Ureter (tissue), 1 donor: ENCODE data around the gene FUT8. TPM values are rescaled to one million over a fixed set of nuclear protein-coding genes. Genes with fewer than 3 reads are reported as not detected.
"Not testable (repeated sequence)": the region's sequence is repeated elsewhere in the genome, so short reads cannot be mapped to it uniquely, and the experiment has no call there.

ENCODE experiments used
- DNase-seq: peaks from one replicate; pipeline ENCODE4 v3.0.0-alpha.2; 2020; ENCODE audit warnings: low spot score
- total RNA-seq: library from RNA; stranded (reverse); gene quantifications from one replicate; pipeline ENCODE4 v1.2.4, GENCODE V29; 2023
- donor health status: DM: yes; HTN: yes; CAD: no.

FUT8 gene
- total RNA-seq, 1 donor from 2014 or later = 38.0 TPM

DNA sequence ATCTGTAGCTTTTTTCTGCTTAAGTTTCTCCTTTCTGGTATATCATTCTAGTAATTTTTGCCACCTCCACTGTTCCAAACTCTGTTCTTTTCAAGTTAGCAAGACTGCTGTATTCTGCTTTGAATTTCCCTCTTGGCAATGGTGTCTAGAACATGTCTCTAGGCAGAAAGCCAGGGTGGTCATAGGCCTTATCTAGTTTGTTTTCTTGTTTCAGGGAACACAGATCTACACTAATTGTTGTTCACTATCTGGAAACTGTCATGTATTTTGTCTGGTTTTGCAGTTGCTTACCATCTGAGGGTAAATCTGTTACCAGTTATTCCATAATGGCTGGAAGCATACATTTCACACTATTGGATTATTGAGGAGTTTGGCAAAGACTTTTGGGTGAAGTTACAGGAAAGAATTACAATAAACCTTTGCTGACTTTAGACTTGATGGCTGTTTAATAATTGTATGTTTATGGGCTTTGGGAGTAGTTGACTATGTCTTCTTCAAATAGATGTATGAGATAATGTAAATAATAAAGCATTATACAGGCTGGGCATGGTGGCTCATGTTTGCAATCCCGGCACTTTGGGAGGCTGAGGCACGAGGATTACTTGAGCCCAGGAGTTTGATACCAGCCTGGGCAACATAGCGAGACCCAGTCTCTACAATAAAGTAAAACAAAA lies 41.4 kb downstream of the FUT8 start:
- DNase-seq = no peak

DNA sequence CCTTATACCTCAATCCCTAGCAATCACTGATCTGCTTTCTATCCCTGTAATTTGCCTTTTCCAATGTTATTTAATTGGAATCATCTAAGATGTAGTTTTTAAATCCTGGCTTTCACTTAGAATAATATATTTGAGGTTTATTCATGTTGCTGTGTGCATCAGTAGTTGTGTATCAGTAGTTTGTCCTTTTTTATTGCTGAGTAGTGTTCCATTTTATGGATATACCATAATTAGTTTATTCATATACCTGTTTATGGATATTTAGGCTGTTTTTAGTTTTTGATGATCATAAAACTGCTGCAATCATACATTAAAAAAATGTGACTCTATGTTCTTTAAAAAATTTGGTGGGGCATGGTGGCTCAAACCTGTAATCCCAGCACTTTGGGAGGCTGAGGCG lies 43.7 kb downstream of the FUT8 start:
- no peak for DNase-seq

DNA sequence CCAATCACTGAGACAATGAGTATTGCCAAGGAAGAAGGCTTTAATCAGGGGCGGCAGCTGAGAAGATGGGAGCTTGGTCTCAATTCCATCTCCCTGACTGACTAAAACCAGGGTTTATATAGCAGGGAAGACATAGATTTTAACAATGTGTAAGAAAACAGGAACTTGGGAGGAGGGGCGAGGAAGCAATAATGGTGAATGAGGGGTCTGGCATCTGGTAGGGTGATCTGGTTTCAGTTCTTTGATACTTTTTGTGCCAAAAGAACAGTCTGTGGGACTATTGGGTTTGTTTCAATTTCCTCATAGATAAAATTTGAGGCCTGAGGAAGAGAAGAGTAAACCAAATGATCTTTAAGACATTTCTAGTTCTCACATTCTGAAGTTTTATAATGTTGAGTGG lies 49.2 kb downstream of the FUT8 start:
- no peak for DNase-seq

DNA sequence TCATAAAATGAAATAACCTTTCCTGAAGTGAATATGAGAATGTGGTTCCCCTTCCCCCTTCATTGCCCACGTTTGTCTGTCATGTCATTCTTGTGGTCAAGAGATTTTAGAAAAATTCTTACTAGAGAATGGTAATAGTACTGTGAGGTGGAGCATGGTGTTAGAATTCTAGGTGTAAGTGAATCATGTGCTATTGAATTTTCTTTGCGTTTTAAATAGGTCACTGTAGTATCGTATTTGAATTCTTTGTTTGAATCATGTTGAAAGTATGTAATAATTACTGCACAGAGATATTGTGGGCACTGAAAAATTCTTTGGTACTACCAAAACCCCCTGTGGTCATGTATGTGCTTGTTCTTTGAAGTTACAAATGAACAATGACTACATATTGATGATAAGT lies 49.9 kb downstream of the FUT8 start:
- DNase-seq = no peak

DNA sequence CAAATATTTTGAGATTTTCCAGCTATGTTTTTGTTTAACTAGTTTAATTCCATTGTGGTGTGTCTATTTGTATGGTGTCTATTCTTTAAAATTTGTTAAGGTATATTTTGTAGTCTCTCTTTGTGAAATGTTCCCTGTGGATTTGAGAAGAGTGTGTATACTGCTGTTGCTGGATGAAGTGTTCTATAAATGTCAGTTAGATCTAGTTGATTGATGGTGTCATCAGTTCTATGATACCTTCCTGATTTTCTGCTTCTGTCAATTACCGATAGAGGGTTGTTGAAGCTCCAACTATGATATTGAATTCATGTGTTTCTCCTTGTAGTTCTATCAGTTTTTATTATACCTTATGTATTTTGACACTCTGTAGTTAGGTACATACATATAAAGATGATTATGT lies 53.1 kb downstream of the FUT8 start:
- DNase-seq = no peak

DNA sequence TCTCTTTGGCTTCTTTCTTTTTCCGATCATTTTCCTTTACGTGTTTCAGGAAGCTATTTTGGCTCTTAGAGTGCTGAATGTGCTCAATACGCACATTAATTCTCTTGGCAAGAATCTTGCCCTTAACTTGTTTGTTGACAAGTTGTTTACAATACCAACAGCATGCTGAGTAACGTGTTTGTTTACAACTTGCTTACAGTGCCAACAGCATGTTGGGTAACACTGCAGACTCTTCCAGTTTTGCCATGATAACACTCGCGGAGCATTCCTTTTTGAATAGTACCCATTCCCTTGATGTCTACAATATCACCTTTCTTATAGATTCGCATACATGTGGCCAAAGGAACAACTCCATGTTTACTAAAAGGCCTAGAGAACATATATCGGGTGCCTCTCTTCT lies 55.4 kb downstream of the FUT8 start:
- DNase-seq = not testable (repeated sequence)

DNA sequence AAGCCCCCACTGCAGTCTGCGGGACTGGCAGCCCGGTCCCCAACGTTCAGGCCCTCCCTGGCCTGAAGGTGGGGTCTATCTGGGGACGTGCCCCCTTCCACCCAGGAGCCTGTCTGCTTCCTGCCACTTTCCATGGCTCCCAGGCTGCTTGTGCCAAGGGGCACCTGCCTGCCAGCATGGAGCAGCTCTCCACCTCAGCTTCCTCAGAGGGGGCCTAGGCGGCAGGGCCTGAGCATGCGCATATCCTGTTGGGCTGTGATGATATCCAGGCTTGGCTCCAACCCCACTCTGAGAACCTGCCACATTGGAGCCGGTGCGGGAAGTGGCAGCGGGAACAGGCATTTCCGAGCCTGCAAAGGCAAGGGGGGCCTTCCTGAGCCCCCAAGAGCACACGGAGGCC lies 57.4 kb downstream of the FUT8 start:
- DNase-seq = no peak

DNA sequence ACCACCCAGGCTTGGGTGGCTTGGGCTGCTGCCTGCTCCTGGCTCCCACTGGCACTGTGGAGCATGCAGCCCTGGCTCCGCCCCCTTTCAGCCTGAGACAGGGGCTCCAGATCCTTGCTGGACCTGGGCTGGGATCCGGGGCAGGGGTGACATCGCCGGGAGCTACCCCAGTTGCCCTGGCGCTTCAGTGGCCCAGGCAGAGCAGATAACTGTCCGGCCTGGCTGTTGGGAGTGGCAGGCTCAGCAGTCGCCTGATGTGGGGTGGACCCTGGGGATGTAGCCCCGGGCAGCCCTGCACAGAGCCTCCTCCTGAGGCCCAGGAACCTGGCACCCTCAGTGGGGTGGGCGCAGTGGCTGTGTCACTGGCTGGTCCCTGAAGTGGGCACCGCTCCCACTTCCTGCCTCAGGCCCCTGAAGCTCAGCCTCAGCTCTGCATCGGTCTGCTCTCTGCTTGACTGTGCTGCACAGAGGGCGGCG lies 57.9 kb downstream of the FUT8 start:
- no peak for DNase-seq

DNA sequence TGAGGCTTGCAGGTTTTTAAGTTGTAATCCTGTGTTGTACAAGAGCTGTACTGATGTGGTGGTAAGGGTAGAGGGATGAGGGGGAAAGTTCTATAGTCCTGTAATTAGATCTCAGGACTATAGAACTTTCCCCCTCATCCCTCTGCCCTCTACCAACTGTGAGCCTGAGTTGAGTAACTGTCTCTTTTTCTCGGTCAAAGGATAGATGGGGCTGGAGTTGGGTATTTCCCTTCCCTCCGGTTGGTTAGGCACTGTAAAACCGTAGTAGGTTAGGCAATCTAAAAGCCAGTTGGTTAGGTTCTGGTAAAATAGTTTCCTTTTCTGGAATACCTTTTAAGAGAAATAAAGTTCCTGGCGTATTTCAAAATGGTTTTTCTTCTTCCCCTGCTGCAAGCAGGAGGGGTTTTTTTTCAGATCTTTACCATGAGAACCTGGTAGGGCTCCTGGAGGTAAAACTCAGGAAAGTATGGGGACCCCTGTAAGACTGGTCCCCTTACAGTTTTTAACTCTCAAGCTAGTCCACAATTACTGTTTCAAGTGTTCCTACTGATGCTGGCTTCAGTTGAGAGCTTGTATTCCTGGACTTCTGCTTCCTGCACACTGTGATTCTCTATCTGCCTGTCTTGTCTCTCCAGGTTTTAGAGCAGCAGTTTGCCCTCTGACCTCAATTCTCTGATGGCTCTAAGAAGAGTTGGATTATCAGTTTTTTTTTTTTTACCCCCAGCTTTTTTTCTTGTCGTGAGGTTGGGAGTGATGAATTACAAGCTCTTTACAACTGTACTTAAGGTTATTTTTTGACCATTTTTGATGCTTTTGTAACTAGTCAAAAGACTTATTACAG lies 58.7 kb downstream of the FUT8 start:
- DNase-seq = no peak

DNA sequence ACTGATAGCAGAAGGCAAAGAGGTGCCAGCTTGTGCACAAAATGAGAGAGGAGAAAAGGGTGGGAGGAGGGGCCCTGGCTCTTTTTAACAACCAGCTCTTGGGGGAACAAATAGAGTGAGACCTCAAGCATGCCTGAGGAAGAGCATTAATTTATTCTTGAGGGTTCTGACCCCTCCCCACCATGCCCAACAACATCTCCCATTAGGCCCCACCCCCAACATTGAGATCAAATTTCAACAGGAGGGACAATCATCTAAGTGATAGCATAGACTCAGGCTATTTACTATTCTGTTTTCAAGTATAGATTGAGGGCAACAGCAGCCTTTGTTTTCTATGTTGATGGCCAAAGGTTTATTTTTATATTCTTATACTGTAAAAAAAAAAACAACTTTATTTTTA lies 59.7 kb downstream of the FUT8 start:
- no peak for DNase-seq

DNA sequence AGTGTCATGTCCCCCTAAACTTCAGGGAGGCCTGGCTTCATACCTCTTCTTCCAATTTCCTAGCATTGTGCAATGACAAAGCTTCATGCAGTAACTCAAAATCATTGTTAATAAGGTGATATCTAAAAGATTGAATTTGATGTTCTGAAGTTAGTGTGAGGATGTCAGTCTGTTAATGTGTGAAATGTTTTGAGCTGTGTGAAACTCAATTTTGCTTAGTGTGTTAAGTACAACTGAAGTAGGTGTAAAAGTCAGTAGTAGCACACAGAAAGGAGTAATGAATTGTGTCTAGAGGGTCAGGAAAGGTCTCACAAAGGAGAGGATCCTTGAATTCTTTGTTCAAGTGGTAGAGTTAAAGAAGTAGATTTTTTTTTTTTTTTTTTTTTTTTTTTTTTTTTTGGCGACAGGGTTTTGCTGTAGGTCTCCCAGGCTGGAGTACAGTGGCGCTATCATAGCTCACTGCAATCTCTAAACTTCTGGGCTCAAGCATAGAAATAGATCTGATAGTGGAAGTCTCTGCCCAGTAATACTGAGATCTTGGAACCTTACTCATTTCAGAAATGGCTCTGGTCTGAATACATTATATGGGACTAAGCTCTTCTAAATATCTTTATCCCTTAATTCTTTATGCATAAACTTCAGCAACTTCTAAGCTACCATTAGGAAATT lies 63.9 kb downstream of the FUT8 start:
- no peak for DNase-seq

DNA sequence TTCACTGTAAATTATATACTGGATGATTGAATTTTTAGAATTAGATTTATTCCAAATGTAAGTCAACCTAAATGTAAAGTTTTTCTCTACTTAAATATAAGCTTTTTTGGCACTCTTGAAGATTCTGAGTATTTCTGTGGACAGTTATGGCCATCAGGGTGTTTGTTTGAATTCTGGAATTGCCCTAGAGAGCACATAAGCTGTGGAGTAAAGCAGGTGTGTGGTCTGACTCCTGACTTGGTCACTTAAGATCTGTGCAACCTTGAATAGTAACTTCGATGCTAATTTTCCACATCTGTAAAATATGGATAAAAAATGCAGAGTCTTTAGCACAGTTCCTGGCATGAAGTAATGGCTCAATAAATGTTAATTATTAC lies 64.4 kb downstream of the FUT8 start:
- no peak for DNase-seq

DNA sequence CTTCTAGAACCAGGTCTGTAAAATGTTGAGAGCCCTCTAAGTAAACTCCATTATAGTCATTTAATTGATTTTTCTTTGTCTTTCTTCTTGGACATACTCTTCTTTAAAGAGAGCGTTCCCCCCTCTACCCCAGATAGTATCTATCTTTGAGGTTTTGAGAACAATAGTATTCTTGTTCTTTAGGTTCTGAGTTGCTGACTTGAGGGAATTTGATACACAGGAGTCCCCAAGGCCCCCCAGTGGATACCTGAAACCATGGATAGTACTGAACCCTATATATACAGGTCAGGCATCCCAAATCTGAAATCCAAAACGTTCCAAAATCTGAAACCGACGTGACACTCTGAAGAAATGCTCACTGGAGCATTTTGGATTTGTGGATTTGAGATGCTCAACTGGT lies 65.5 kb downstream of the FUT8 start:
- no peak for DNase-seq

DNA sequence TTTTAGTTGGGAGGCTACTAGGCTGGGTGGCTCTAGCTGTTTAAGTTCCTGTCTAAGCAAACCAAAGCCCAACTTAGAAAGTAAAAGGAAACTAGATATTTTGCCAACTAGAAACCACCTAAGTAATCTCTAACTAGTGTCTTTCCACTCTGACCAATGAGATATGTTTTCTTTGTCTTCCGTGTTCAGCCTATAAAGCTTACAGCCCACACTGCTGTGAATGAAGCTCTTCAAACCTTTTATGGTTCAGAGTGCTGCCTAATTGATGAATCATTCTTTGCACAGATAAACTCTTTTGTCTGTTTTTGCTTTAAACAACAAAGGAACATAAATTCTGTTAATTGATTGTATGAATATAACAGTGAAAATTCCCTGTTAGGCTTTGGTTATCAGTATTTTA lies 66.1 kb downstream of the FUT8 start:
- no peak for DNase-seq

DNA sequence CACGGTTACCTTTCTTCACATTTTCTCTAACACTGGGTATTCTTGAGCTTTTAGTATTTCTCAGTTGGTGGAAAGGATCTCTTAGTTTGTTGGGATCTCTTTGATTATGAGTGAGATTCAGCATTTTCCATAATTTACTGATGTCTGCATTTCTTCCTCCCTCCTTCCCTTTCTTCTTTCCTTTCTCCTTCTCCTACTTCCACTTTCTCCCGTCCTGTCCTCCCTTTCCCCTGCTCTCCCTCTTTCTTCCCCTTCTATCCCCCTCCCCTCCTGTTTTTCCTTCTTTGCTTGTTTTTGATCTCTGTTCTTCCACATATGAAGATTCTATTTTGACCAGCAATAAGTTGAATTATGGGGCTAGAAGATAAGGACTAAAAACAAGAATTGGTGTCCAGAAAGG lies 66.9 kb downstream of the FUT8 start:
- no peak for DNase-seq

DNA sequence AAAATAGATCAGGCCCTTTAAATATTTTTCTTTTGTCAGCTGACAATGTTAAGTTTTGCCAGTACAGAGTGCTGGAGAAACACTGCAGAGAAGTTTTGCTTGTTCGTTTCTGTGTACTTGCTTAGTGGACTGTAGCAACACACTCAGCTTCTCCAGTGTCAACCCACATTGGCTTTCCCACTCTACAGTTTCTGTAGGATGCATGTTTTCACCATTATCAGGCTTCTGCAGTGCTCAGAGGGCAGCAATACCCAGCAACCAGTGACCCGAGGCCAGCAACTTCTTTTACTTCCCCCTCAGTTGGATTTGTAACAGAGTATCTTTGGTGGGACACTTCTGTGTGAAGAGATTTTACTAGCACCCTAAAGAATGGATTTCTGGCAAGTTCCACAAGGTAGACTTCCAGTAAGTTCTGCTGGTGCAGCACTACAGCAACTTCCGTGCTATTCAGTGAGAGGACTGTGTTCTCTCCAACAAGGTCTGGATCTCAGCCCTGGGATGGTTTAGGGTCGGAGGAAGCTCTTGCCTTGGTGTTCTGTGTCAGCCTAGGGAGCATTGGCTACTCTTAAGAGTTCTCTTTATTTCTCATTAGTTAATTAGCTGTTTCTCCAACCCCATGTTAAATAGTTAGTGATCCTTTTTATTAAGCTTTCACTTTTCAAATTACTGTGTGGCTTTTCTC lies 70.4 kb downstream of the FUT8 start:
- no peak for DNase-seq

DNA sequence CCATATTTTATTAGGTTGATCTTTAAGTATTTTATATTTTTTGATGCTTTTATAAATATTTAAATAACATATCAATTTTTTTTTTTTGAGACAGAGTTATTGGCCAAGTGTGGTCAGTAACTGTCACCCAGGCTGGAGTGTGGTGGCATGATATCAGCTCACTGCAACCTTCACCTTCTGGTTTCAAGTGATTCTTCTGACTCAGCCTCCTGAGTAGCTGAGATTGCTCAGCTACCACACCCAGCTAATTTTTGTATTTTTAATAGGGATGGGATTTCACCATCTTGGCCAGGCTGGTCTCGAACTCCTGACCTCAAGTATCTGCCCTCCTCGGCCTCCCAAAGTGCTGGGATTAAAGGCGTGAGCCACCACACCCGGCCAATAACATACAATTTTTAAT lies 71.1 kb downstream of the FUT8 start:
- DNase-seq = no peak

DNA sequence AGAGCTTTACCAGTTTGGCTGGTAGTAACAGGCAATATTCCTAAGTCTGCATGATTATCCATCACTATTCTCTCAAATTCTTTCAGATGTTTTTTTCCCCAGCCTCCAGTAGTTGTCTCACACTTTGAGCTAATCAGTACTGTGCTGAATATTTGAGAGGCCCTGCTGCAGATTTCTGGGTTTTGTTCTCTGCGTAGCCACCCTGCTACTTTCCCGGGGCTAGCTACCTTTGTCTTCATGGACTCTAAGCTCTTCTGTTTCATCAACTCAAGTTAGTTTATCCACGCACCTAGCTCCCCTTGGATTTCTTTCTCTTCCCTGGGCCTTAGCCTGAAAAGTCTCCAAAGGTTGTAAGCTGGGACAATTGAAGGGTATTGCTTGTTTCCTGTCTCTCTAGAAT lies 73.0 kb downstream of the FUT8 start:
- DNase-seq = no peak

DNA sequence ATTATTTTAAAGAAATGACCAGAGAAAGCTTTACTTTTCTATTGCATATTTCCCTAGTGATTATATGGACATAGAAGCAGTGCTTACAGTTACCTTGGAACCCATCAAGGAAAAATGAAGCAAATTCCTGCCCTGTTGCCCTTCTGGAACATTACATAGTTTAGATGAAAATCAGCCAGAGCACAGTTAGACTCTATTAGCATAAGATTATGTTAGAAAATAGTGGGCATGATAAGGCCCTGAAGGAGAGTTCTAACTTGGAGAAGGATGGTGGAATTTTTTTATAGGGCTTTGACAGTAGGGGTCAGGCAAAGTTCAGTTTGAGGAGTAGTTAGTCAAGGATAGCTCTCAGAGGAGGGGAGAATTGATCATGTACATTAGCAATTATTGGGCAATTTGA lies 74.3 kb downstream of the FUT8 start:
- DNase-seq = no peak

DNA sequence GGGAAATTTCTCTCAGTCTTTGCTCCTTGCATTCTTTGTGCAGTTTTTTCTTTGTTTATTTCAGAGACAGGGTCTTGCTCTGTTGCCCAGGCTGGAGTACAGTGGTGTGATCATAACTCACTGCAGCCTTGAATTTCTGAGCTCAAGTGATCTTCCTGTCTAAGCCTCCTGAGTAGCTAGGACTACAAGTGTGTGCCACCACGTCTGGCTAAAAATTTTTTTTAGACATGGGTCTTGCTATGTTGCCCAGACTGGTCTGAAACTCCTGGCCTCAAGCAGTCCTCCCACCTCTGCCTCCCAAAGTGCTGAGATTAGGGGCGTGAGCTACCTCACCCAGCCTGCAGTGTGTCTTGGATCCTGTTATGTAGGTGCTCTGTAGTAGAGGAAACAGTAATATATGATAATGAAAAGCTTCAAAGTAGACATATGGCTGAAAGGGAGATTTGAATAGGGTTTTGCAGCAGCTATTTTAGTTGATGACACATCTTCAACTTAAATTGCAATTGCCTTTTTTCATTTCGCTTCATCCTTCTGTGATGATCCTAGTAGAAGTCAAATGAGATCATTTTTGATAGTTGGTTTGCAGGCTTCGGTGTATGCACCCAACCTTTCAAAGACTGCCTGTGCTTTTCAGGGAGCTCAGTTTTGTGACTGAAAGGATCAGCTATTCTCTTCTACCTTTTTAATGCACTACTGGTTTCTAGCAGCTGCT lies 75.4 kb downstream of the FUT8 start:
- no peak for DNase-seq

DNA sequence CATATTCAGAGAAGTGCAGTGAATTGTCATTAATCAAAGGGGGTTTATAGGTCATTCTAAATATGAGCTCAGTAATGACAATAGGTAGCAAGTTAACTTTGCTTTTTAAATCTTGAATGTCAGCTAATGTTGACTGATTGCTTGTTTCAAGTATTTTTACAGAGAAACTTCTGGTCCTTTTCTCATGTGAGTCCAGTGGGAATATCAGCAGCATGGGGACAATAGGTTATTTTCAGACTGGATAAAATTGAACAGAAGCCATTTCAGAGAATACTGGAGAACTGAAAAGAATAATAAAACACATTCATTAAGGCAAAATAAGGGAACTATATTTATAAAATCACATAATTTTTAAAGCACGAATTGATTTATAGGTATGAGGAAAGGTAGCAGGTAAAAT lies 78.7 kb downstream of the FUT8 start:
- no peak for DNase-seq

DNA sequence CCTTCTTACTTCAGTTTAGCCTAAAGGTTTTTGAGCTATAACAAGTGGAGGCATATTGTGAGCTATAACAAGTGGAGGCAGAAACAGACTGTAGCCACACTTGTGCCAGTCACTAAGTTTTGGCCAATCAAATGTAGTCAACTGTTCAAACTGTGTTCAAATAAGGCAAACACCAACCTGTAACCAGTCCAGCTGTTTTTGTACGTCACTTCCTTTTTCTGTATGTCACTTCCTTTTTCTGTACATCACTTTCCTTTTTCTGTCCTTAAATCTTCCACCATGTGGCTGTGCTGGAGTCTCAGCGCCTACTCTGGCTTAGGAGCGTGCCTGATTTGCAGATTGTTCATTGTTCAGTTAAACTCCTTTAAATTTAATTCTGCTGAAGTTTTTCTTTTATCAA lies 79.7 kb downstream of the FUT8 start:
- DNase-seq = no peak
